ENCODE results near the gene BAZ1A. TPM values are rescaled to one million over a fixed set of nuclear protein-coding genes. Genes with fewer than 3 reads are reported as not detected.

The BAZ1A gene, protein sequence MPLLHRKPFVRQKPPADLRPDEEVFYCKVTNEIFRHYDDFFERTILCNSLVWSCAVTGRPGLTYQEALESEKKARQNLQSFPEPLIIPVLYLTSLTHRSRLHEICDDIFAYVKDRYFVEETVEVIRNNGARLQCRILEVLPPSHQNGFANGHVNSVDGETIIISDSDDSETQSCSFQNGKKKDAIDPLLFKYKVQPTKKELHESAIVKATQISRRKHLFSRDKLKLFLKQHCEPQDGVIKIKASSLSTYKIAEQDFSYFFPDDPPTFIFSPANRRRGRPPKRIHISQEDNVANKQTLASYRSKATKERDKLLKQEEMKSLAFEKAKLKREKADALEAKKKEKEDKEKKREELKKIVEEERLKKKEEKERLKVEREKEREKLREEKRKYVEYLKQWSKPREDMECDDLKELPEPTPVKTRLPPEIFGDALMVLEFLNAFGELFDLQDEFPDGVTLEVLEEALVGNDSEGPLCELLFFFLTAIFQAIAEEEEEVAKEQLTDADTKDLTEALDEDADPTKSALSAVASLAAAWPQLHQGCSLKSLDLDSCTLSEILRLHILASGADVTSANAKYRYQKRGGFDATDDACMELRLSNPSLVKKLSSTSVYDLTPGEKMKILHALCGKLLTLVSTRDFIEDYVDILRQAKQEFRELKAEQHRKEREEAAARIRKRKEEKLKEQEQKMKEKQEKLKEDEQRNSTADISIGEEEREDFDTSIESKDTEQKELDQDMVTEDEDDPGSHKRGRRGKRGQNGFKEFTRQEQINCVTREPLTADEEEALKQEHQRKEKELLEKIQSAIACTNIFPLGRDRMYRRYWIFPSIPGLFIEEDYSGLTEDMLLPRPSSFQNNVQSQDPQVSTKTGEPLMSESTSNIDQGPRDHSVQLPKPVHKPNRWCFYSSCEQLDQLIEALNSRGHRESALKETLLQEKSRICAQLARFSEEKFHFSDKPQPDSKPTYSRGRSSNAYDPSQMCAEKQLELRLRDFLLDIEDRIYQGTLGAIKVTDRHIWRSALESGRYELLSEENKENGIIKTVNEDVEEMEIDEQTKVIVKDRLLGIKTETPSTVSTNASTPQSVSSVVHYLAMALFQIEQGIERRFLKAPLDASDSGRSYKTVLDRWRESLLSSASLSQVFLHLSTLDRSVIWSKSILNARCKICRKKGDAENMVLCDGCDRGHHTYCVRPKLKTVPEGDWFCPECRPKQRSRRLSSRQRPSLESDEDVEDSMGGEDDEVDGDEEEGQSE (N-terminal part only)
- 11.2 TPM for total RNA-seq

DNA sequence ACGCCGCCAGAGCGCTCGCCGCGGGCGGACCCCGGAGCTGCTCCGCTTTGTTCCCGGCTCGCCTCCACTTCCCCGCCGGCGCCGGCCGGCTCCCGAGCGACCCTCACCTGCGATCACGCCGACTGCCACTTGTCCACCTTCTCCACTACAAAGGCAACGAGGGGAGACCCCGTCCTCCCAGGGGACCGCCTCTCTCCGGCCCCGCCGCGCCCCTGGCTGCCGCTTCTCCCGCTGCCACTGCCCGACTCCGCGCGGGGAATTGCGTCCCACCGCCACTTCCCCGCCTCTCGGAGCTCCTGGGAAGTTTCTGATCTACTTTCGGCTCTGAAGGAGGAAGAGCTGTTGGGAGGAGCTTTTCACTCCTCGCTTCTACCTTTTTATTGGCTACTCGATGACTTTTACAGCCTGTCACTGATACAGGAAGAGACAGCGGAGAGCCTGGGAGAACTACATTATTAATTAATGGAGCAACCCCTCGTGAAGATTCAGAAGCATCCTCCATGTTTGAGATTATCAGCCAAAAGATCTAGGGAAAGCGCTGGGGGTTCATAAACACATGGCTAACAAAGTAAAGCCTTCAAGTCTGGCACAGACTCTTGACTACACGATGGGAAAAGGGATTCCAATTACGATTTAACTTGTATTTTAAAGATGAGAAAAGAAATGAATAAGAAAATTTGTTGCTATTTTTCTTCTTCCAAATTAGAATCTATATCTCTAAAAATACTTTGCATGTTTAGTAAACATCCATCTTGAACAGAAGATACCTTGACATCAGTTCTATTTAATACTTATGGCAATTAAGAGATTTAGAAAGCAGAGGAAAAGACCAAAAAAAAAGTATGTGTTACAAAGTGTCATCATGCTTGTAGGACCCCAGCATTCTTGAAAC lies at the start of gene BAZ1A:
Gene BAZ1A (minus strand): TSS at position 330 of the 892 bp plus-strand sequence. CDS start 756 bp downstream, outside the sequence.
- H3K36me3 ChIP-seq, result no peaks in the 10 kb centered on the region
- TF ChIP-seq, protein P1, sequence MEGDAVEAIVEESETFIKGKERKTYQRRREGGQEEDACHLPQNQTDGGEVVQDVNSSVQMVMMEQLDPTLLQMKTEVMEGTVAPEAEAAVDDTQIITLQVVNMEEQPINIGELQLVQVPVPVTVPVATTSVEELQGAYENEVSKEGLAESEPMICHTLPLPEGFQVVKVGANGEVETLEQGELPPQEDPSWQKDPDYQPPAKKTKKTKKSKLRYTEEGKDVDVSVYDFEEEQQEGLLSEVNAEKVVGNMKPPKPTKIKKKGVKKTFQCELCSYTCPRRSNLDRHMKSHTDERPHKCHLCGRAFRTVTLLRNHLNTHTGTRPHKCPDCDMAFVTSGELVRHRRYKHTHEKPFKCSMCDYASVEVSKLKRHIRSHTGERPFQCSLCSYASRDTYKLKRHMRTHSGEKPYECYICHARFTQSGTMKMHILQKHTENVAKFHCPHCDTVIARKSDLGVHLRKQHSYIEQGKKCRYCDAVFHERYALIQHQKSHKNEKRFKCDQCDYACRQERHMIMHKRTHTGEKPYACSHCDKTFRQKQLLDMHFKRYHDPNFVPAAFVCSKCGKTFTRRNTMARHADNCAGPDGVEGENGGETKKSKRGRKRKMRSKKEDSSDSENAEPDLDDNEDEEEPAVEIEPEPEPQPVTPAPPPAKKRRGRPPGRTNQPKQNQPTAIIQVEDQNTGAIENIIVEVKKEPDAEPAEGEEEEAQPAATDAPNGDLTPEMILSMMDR (IDR thresholded peaks at IDR 0.05), result peak in 2 of 3 experiments; percentile 35 to 51
- no peaks in the 10 kb centered on the region for H3K27me3 ChIP-seq
- peak within 1 kb of the TSS; percentile 73 to 100 for H3K4me3 ChIP-seq
- peak; percentile 13 to 80 for DNase-seq (ENCODE audit: low spot score in 2 of 2)
- no peaks in the 10 kb centered on the region for H3K9me3 ChIP-seq
- H3K4me1 ChIP-seq, result peaks cover 3 to 7% of the 10 kb centered on the region in 2 donors
- H3K27ac ChIP-seq, result peak within 1 kb of the TSS; percentile 99 to 100
- intact Hi-C loops (cut with DNase I), result loop anchor here (10.0 kb wide), 2 partner anchors 810 to 950 kb away; partner anchors contain the start of gene BRMS1L

DNA sequence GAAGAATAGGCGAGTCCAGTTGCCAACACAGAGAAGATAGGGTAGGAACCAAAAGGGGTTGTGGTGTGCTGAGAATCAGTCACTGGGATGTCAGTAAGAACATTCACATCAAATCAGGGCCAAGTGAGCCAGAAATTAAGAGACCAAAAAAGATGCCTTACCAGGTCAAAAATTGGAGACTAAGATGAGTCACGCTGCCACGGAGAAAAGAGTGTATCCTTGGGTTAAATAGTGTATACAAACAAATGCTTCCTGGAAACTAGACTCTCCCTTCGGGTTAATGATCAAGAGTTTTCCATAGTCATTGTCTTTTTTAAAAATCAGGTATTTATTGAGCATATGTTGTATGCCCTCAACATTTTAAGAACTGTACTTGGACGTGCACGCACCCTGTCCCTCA lies 45.2 kb upstream of the BAZ1A start:
- Histone ChIP-seq H3K27me3 (no peaks in the 10 kb centered on the region), H3K27ac (no peak overlapping the region), H3K4me1 (no peaks in the 10 kb centered on the region), H3K9me3 (no peaks in the 10 kb centered on the region), H3K36me3 (no peaks in the 10 kb centered on the region), H3K4me3 (no peak overlapping the region)
- intact Hi-C loops (cut with DNase I), result no loop called here
- TF ChIP-seq, protein P1 (IDR thresholded peaks at IDR 0.05), result no peak
- DNase-seq (ENCODE audit: low spot score in 2 of 2), result no peak

DNA sequence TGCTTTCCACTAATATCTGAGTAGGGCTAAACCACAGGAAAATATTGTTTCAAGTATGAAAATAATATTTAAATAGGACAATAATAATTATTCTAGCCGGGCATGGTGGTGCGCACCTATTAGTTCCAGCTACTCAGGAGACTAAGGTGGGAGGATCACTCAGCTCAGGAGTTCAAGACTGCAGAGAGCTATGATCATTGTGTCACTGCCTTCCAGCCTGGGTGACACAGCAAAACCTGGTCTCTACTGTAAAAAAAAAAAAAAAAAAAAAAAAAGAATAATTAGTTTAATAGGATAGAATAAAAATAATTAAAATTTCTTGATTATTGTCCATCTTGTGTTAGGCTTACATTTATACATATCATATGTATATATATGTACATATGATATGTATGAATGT lies 38.5 kb upstream of the BAZ1A start:
- Histone ChIP-seq H3K9me3 (no peaks in the 10 kb centered on the region), H3K4me3 (no peak overlapping the region), H3K36me3 (no peaks in the 10 kb centered on the region), H3K27me3 (no peaks in the 10 kb centered on the region), H3K27ac (no peak overlapping the region), H3K4me1 (no peaks in the 10 kb centered on the region)
- DNase-seq (ENCODE audit: low spot score in 2 of 2), result no peak
- intact Hi-C loops (cut with DNase I), result no loop called here
- TF ChIP-seq, protein P1 (IDR thresholded peaks at IDR 0.05), result no peak

DNA sequence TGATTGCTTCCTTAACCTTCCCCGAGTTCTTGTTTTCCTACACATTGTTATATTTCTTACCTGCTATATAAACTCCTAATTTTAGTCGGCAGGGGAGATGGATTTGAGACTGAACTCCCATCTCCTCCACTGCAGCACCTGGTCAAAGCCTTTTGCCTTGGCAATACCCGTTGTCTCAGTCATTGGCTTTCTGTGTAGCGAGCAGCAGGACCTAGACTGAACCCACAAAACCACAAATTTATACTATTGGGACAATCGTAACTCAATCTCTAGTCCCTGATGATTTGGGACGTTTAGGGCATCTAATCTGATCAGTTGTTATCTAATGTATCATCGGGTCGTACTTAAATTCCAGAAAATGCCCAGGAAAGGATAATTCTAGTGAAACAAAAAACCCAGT lies 37.8 kb upstream of the BAZ1A start:
- no peaks in the 10 kb centered on the region for H3K4me1 ChIP-seq
- no peaks in the 10 kb centered on the region for H3K27me3 ChIP-seq
- H3K36me3 ChIP-seq, result no peaks in the 10 kb centered on the region
- no peak for DNase-seq (ENCODE audit: low spot score in 2 of 2)
- no peak overlapping the region for H3K4me3 ChIP-seq
- intact Hi-C loops (cut with DNase I), result no loop called here
- H3K27ac ChIP-seq, result no peak overlapping the region
- TF ChIP-seq, protein P1 (IDR thresholded peaks at IDR 0.05), result no peak
- no peaks in the 10 kb centered on the region for H3K9me3 ChIP-seq
